NCI-H2029 (cell line): Measurements from ENCODE around the gene BPIFB1.

Source experiments
- DNase-seq: peaks from one replicate; lab custom pipeline; 2025; lab: John Stamatoyannopoulos, UW

Gene BPIFB1

GRCh38 chr20:33328157-33329137 is 45.4 kb downstream of the BPIFB1 start:
- DNase-seq = no peak

DNA sequence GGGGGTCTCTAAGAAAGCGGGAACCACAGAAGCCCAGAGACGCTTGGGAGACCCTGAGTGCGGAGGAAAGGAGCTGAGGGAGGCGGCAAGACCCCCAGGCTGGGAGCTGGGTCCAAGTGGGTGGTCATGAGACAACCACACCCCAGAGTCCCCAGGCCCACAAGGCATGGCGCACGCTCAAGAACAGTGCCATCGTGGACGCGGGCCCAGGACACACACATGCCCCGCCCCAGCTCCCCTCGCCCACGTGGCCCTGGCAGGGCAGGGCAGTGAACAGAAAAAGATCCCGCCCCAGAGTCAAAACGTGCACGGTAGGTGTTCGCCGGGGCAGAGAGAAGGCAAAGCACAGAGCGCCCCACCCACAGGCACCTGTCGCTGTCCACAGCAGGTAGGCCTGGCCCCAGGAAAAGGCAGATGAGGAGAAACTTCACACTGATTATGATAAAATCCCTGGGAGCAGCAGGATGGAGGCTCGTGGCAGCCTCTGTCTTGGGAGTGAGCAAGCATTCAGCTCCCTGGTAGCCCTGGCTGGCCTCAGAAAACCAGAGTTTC is 50.0 kb downstream of the BPIFB1 start:
- DNase-seq = no peak

DNA sequence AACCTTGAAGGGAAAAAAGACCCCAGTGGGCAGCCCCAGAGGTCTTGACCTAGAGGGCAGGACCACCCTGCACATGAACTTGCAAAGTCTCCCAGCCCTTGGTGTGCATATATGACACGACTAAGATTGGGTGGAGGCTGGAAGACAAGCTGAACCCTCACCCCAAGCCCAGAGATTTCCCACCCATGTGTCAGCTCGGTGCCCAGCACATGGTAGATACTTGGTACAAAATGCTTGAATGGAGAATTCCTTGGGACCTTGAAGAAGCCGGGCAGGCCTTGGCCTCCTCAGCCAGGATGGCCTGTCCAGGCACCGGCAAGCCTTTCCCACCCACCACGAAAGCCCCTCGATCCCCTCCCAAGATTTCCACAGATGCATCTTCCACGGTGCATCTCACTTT is 50.6 kb downstream of the BPIFB1 start:
- DNase-seq = no peak

GRCh38 chr20:33334111-33334510 is 51.1 kb downstream of the BPIFB1 start:
- no peak for DNase-seq

- DNase-seq = no peak
These were observed 53.4 kb downstream of the BPIFB1 start for GRCh38 chr20:33336375-33336774.

- no peak for DNase-seq
These were observed 54.1 kb downstream of the BPIFB1 start for GRCh38 chr20:33337119-33337518.

- no peak for DNase-seq
These were observed 54.6 kb downstream of the BPIFB1 start for GRCh38 chr20:33337531-33338165.

GRCh38 chr20:33338467-33339258 is 55.6 kb downstream of the BPIFB1 start:
- DNase-seq = no peak

DNA sequence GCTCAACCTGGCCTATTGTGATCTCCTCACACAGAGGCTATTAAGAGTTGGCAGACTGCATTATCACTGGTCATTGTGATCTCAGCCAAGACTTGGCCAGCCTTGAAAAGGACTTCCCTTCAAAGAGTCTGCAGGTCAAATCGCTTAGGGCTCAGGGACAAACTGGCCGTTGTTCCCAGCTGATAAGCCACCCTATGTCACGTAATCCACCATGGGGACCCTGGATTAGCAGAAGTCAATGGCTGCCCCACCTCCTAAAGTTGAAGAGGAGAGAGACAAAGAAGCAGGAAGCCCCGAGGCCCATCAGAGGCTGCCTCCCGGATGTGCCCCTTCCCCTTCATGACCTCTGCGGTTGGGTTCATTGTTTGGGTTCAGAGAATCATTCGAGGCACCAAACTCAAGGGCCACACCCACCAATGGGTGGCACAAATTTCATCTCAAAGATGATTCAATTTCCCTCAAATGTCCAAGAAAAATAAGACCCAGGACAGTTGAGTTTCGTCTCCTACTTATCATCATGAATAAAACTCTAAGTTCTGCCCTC is 56.6 kb downstream of the BPIFB1 start:
- no peak for DNase-seq

GRCh38 chr20:33343521-33343920 is 60.5 kb downstream of the BPIFB1 start:
- DNase-seq = no peak

DNA sequence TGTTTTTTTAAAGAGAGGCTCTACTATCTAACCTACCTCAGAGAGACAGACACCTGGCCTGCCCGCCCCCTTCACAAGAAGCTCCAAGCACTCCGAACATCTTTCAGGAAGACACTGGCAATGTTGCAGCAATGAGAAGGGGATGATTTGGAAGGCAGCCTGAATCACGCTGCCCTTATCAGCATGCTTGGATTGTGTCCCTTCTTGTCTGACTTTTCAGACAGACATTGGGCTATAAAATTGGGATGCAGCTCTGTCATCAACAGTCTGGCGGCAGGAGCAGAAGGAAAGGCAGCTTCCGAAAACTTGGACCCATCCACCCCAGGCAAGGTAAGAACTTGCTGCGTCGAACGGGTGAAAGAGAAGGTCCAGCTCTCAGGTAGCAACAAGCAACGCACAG is 62.3 kb downstream of the BPIFB1 start:
- no peak for DNase-seq

- DNase-seq = no peak
These were observed 65.3 kb downstream of the BPIFB1 start for GRCh38 chr20:33348136-33348937.

- DNase-seq = no peak
These were observed 66.5 kb downstream of the BPIFB1 start for GRCh38 chr20:33349493-33349892.

- no peak for DNase-seq
These were observed 68.7 kb downstream of the BPIFB1 start for GRCh38 chr20:33351696-33352095.

DNA sequence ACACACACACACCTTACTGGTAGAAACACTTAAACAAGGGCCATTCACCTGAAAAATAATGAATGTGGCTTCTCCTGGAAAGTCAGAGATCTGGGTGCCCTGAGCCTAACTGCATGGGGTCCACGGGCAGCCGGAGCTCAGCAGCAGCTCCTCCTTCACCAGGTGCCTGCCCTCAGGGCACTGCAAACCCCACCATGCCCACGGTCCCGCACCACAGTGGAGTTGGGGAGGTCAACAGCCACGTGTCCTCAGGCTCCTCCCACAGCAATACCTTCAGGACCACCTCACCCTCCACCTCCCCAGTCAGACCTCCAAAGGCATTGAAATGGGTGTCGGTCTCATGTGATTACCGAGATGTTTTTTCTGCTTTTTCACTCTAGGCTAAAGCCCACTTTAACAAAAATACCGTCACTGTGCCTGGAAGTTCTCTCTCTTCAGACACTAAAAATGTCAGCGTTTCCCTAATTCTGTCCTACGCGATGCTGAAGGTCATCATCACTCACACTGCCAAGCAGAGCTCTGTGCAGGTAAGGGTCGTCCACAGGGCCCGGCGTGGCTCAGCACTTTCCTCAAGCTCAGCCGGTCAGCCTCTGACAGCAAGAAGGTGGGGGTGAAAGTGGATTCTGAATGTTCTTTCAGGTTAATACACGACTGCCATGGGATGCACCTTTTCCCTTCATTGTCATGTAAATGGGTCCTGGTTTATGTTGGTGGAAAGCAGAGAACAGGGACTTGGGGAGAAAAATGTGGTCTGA is 69.4 kb downstream of the BPIFB1 start:
- no peak for DNase-seq

GRCh38 chr20:33353013-33353402 is 70.0 kb downstream of the BPIFB1 start:
- no peak for DNase-seq
